ENCODE measurements around the gene EXOSC1. TPM values are rescaled to one million over a fixed set of nuclear protein-coding genes. Genes with fewer than 3 reads are reported as not detected.

The EXOSC1 gene
- total and polyA plus RNA-seq, 2 donors (not counting 3 experiments of a cell fraction or from before 2014, with no cell fraction given) = 50.7 to 52.9 TPM

GRCh38 chr10:97445357-97445721 is 467 bp downstream of the EXOSC1 start:
- Histone ChIP-seq H3K9me1 (replicated peaks; ENCODE audit: control insufficient read depth, extremely low read depth, insufficient read depth, low read length) (no peaks in the 10 kb centered on the region), H3K27ac (ENCODE audit: insufficient read depth, low read depth, low read length) (no peak overlapping the region), H3K4me2 (ENCODE audit: insufficient read depth, low read length) (peak overlapping the region; percentile 72), H3K4me1 (ENCODE audit: control insufficient read depth, extremely low read depth, insufficient read depth, low read length) (peaks cover 12% of the 10 kb centered on the region), H3K9me3 (replicated peaks; ENCODE audit: control insufficient read depth, insufficient read depth, low read length) (no peaks in the 10 kb centered on the region), H2AFZ (ENCODE audit: low read depth, low read length) (peak overlapping the region; percentile 30), H3K4me3 (replicated peaks in 1 of 3; ENCODE audit: insufficient read depth in 1 of 3, low read depth in 1 of 3, low read length in 3 of 3) (peak overlapping the region; percentile 41 to 96 (median 87)), H3K36me3 (ENCODE audit: control insufficient read depth in 2 of 2, extremely low read depth in 1 of 2, insufficient read depth in 2 of 2, low read length in 2 of 2) (peaks cover 1 to 5% of the 10 kb centered on the region in 2 experiments), H4K20me1 (replicated peaks; ENCODE audit: control insufficient read depth, extremely low read depth, insufficient read depth, low read length) (no peaks in the 10 kb centered on the region), H3K79me2 (ENCODE audit: control insufficient read depth, insufficient read depth, low read length) (peaks cover 44% of the 10 kb centered on the region), H3K9ac (replicated peaks; ENCODE audit: extremely low read depth, insufficient read depth, low read length) (peak overlapping the region; percentile 27), H3K27me3 (ENCODE audit: control insufficient read depth in 2 of 2, insufficient read depth in 2 of 2, low read length in 2 of 2) (no peaks in the 10 kb centered on the region)
- intact Hi-C loops (cut with micrococcal nuclease) = no loop called here
- CTCF ChIA-PET = no interaction called here
- DNase-seq (ENCODE audit: low read depth, low spot score) (no peak), FAIRE-seq (no peak)
- no peak for TF ChIP-seq FOS (IDR thresholded peaks at IDR 0.05; ENCODE audit: borderline replicate concordance, insufficient read depth, low read length)
- TF ChIP-seq CTCF (IDR thresholded peaks at IDR 0.05; ENCODE audit: extremely low read depth in 1 of 2, insufficient read depth in 1 of 2, low read depth in 1 of 2, low read length in 2 of 2) = no peak
- TF ChIP-seq MYC (IDR thresholded peaks at IDR 0.05; ENCODE audit: low read depth, low read length) = no peak
- dilution Hi-C loops (cut with MboI; ENCODE audit: extremely low pct_ligation_motif_present, low sequenced_read_pairs) = no loop called here
- POLR2A ChIA-PET = no interaction called here
- BruUV-seq (replicated peaks) = TSS peak; percentile 52

- Histone ChIP-seq H3K4me2 (ENCODE audit: insufficient read depth, low read length) (no peak overlapping the region), H3K27me3 (ENCODE audit: control insufficient read depth in 2 of 2, insufficient read depth in 2 of 2, low read length in 2 of 2) (no peaks in the 10 kb centered on the region), H3K9me1 (replicated peaks; ENCODE audit: control insufficient read depth, extremely low read depth, insufficient read depth, low read length) (no peaks in the 10 kb centered on the region), H3K4me3 (replicated peaks in 1 of 3; ENCODE audit: insufficient read depth in 1 of 3, low read depth in 1 of 3, low read length in 3 of 3) (no peak overlapping the region), H2AFZ (ENCODE audit: low read depth, low read length) (no peak overlapping the region), H3K36me3 (ENCODE audit: control insufficient read depth in 2 of 2, extremely low read depth in 1 of 2, insufficient read depth in 2 of 2, low read length in 2 of 2) (peaks cover 2 to 5% of the 10 kb centered on the region in 2 experiments), H3K79me2 (ENCODE audit: control insufficient read depth, insufficient read depth, low read length) (peaks cover 39% of the 10 kb centered on the region), H3K9me3 (replicated peaks; ENCODE audit: control insufficient read depth, insufficient read depth, low read length) (no peaks in the 10 kb centered on the region), H3K9ac (replicated peaks; ENCODE audit: extremely low read depth, insufficient read depth, low read length) (no peak overlapping the region), H3K27ac (ENCODE audit: insufficient read depth, low read depth, low read length) (no peak overlapping the region), H3K4me1 (ENCODE audit: control insufficient read depth, extremely low read depth, insufficient read depth, low read length) (peaks cover 12% of the 10 kb centered on the region), H4K20me1 (replicated peaks; ENCODE audit: control insufficient read depth, extremely low read depth, insufficient read depth, low read length) (no peaks in the 10 kb centered on the region)
- no peak for FAIRE-seq
- no TSS peak for BruUV-seq (replicated peaks)
- ChIA-PET POLR2A (no interaction called here), CTCF (no interaction called here)
- DNase-seq (ENCODE audit: low read depth, low spot score) = no peak
- TF ChIP-seq GATA2 (IDR thresholded peaks at IDR 0.05; ENCODE audit: insufficient read depth, insufficient read length, low read depth, low read length) (no peak), CTCF (IDR thresholded peaks at IDR 0.05; ENCODE audit: extremely low read depth in 1 of 2, insufficient read depth in 1 of 2, low read depth in 1 of 2, low read length in 2 of 2) (no peak), JUN (IDR thresholded peaks at IDR 0.05; ENCODE audit: borderline replicate concordance, insufficient read depth, insufficient read length, low read depth) (no peak), EZH2 (IDR thresholded peaks at IDR 0.05; ENCODE audit: borderline replicate concordance, low read depth, low read length, severe bottlenecking) (no peak), POLR2AphosphoS5 (IDR thresholded peaks at IDR 0.05; ENCODE audit: insufficient read depth, low read depth, low read length) (no peak), MYC (IDR thresholded peaks at IDR 0.05; ENCODE audit: low read depth, low read length) (no peak), POLR2A (IDR thresholded peaks at IDR 0.05; ENCODE audit: low read depth, low read length) (no peak), MAX (IDR thresholded peaks at IDR 0.05; ENCODE audit: insufficient read depth, insufficient read length) (no peak)
- dilution Hi-C loops (cut with MboI; ENCODE audit: extremely low pct_ligation_motif_present, low sequenced_read_pairs) (no loop called here), intact Hi-C loops (cut with micrococcal nuclease) (no loop called here)
Observed at GRCh38 chr10:97444212-97444611, 1.6 kb downstream of the EXOSC1 start.
